SK-N-SH treated with all-trans-retinoic acid at 6 μM for 48 hours (cell line): Measurements from ENCODE around the gene FRS2.

Experiments
- ATAC-seq: fragments of 200-7000 bp; cut with Tn5 transposase; 3 replicates; pipeline ENCODE4 v1.9.1; 2020; ENCODE audit warnings: mild to moderate bottlenecking, moderate library complexity
- ARNTL ChIP-seq: fragments of 450-650 bp; formaldehyde crosslinking; IDR thresholded peaks from 2 replicates; pipeline ENCODE4 v1.5.0; 2020; ENCODE audit warnings: low read depth, mild to moderate bottlenecking, moderate library complexity, borderline replicate concordance
- BACH2 ChIP-seq: fragments of 250-450 bp; sonication (Bioruptor Pico); IDR thresholded peaks from 2 replicates; pipeline ENCODE4 v1.9.0; 2021; ENCODE audit warnings: mild to moderate bottlenecking, borderline replicate concordance
- CSDC2 ChIP-seq: fragments of 250-450 bp; sonication (Bioruptor Pico); IDR thresholded peaks from 2 replicates; pipeline ENCODE4 v1.5.0; 2020; ENCODE audit warnings: mild to moderate bottlenecking, moderate library complexity
- GLIS3 ChIP-seq: fragments of 250-450 bp; sonication (Bioruptor Pico); IDR thresholded peaks from 2 replicates; pipeline ENCODE4 v1.5.0; 2020; ENCODE audit warnings: mild to moderate bottlenecking, moderate library complexity
- ISL1 ChIP-seq: fragments of 250-450 bp; sonication (Bioruptor Pico); IDR thresholded peaks from 2 replicates; pipeline ENCODE4 v2.1.2; 2022; ENCODE audit warnings: mild to moderate bottlenecking, moderate library complexity
- OSR1 ChIP-seq: fragments of 250-450 bp; sonication (Bioruptor Pico); IDR thresholded peaks from 2 replicates; pipeline ENCODE4 v1.8.0; 2022; ENCODE audit warnings: moderate library complexity, mild to moderate bottlenecking, inconsistent platforms
- PPARA ChIP-seq: fragments of 250-450 bp; sonication (Bioruptor Pico); IDR thresholded peaks from 2 replicates; pipeline ENCODE4 v1.5.0; 2020; ENCODE audit warnings: mild to moderate bottlenecking, borderline replicate concordance
- RARB ChIP-seq: fragments of 250-450 bp; sonication (Bioruptor Pico); IDR thresholded peaks from 2 replicates; pipeline ENCODE4 v1.8.0; 2021; ENCODE audit warnings: mild to moderate bottlenecking, moderate library complexity
- TCF4 ChIP-seq: fragments of 250-450 bp; sonication (Bioruptor Pico); IDR thresholded peaks from 2 replicates; pipeline ENCODE4 v1.8.0; 2021; ENCODE audit warnings: mild to moderate bottlenecking, moderate library complexity, borderline replicate concordance
- ZC3H10 ChIP-seq: fragments of 250-450 bp; sonication (Bioruptor Pico); IDR thresholded peaks from 2 replicates; pipeline ENCODE4 v1.5.1; 2021; ENCODE audit warnings: mild to moderate bottlenecking, moderate library complexity
- ZFP3 ChIP-seq: fragments of 250-450 bp; sonication (Bioruptor Pico); IDR thresholded peaks from 2 replicates; pipeline ENCODE4 v1.5.0; 2020; ENCODE audit warnings: mild to moderate bottlenecking, moderate library complexity
- ZFP30 ChIP-seq: fragments of 450-650 bp; formaldehyde crosslinking; IDR thresholded peaks from 2 replicates; pipeline ENCODE4 v1.5.0; 2022; ENCODE audit warnings: mild to moderate bottlenecking, moderate library complexity
- ZNF565 ChIP-seq: fragments of 450-650 bp; formaldehyde crosslinking; conservative IDR thresholded peaks from 2 replicates; pipeline ENCODE4 v1.5.0; 2020; ENCODE audit warnings: low read depth, mild to moderate bottlenecking, moderate library complexity
- ZNF70 ChIP-seq: fragments of 450-650 bp; formaldehyde crosslinking; IDR thresholded peaks from 2 replicates; pipeline ENCODE4 v1.5.0; 2020; ENCODE audit warnings: mild to moderate bottlenecking, moderate library complexity
- ZNF8 ChIP-seq: fragments of 450-650 bp; formaldehyde crosslinking; IDR thresholded peaks from 2 replicates; pipeline ENCODE4 v1.5.0; 2020; ENCODE audit warnings: mild to moderate bottlenecking, moderate library complexity
- TF ChIP-seq, protein P1 (sequence below): fragments of 250-450 bp; sonication (Bioruptor Pico); IDR thresholded peaks from 2 replicates; pipeline ENCODE4 v1.5.1; 2021; ENCODE audit warnings: mild to moderate bottlenecking, moderate library complexity
- TF ChIP-seq, protein P2 (sequence below): fragments of 250-450 bp; sonication (Bioruptor Pico); IDR thresholded peaks from 2 replicates; pipeline ENCODE4 v1.5.1; 2020; ENCODE audit warnings: low read depth, mild to moderate bottlenecking, moderate library complexity
- TF ChIP-seq, protein P3 (sequence below): fragments of 250-450 bp; sonication (Bioruptor Pico); IDR thresholded peaks from 2 replicates; pipeline ENCODE4 v1.8.0; 2020; ENCODE audit warnings: mild to moderate bottlenecking, moderate library complexity, borderline replicate concordance
- TF ChIP-seq, protein P4 (sequence below): fragments of 250-450 bp; sonication (Bioruptor Pico); IDR thresholded peaks from 2 replicates; pipeline ENCODE4 v1.5.0; 2020; ENCODE audit warnings: mild to moderate bottlenecking, moderate library complexity
- TF ChIP-seq, protein P5 (sequence below): fragments of 250-450 bp; sonication (Bioruptor Pico); IDR thresholded peaks from 2 replicates; pipeline ENCODE4 v1.8.0; 2021; ENCODE audit warnings: low read depth, mild to moderate bottlenecking, moderate library complexity, borderline replicate concordance

FRS2 gene

DNA sequence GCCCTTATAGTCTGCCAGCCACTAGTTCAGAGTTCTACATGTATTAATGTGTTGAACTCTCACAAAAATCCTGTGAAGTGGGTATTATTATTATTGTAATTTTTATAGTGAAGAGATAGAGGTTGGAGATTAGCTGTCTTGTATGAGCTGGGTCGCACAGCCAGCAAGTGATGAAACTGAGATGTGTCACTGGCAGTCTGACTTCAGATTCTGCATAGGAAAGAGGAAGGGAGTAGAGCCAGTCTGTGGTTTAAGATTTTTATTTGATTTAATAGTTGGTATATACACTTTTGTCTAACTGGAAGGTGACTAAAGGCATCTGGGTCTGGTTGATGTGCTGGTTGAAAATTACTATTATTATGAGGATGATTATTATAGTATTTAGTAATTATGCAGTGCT is 5.8 kb upstream of the FRS2 start:
- TF ChIP-seq ARNTL (CRISPR knock-in tag) = no peak
- no peak for TF ChIP-seq ZC3H10 (CRISPR knock-in tag)
- TF ChIP-seq PPARA = no peak
- TF ChIP-seq ZNF70 (CRISPR knock-in tag) = no peak
- TF ChIP-seq ZFP3 (CRISPR knock-in tag) = no peak
- TF ChIP-seq, protein P1, sequence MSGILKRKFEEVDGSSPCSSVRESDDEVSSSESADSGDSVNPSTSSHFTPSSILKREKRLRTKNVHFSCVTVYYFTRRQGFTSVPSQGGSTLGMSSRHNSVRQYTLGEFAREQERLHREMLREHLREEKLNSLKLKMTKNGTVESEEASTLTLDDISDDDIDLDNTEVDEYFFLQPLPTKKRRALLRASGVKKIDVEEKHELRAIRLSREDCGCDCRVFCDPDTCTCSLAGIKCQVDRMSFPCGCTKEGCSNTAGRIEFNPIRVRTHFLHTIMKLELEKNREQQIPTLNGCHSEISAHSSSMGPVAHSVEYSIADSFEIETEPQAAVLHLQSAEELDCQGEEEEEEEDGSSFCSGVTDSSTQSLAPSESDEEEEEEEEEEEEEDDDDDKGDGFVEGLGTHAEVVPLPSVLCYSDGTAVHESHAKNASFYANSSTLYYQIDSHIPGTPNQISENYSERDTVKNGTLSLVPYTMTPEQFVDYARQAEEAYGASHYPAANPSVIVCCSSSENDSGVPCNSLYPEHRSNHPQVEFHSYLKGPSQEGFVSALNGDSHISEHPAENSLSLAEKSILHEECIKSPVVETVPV (CRISPR knock-in tag) = no peak
- TF ChIP-seq ZFP30 (CRISPR knock-in tag) = no peak
- TF ChIP-seq, protein P2, sequence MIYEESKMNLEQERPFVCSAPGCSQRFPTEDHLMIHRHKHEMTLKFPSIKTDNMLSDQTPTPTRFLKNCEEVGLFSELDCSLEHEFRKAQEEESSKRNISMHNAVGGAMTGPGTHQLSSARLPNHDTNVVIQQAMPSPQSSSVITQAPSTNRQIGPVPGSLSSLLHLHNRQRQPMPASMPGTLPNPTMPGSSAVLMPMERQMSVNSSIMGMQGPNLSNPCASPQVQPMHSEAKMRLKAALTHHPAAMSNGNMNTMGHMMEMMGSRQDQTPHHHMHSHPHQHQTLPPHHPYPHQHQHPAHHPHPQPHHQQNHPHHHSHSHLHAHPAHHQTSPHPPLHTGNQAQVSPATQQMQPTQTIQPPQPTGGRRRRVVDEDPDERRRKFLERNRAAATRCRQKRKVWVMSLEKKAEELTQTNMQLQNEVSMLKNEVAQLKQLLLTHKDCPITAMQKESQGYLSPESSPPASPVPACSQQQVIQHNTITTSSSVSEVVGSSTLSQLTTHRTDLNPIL = no peak
- TF ChIP-seq TCF4 = no peak
- TF ChIP-seq ZNF565 (CRISPR knock-in tag) = no peak
- TF ChIP-seq, protein P3, sequence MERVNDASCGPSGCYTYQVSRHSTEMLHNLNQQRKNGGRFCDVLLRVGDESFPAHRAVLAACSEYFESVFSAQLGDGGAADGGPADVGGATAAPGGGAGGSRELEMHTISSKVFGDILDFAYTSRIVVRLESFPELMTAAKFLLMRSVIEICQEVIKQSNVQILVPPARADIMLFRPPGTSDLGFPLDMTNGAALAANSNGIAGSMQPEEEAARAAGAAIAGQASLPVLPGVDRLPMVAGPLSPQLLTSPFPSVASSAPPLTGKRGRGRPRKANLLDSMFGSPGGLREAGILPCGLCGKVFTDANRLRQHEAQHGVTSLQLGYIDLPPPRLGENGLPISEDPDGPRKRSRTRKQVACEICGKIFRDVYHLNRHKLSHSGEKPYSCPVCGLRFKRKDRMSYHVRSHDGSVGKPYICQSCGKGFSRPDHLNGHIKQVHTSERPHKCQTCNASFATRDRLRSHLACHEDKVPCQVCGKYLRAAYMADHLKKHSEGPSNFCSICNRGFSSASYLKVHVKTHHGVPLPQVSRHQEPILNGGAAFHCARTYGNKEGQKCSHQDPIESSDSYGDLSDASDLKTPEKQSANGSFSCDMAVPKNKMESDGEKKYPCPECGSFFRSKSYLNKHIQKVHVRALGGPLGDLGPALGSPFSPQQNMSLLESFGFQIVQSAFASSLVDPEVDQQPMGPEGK (CRISPR knock-in tag) = no peak
- no peak for TF ChIP-seq CSDC2 (CRISPR knock-in tag)
- TF ChIP-seq RARB (CRISPR knock-in tag) = no peak
- TF ChIP-seq, protein P4, sequence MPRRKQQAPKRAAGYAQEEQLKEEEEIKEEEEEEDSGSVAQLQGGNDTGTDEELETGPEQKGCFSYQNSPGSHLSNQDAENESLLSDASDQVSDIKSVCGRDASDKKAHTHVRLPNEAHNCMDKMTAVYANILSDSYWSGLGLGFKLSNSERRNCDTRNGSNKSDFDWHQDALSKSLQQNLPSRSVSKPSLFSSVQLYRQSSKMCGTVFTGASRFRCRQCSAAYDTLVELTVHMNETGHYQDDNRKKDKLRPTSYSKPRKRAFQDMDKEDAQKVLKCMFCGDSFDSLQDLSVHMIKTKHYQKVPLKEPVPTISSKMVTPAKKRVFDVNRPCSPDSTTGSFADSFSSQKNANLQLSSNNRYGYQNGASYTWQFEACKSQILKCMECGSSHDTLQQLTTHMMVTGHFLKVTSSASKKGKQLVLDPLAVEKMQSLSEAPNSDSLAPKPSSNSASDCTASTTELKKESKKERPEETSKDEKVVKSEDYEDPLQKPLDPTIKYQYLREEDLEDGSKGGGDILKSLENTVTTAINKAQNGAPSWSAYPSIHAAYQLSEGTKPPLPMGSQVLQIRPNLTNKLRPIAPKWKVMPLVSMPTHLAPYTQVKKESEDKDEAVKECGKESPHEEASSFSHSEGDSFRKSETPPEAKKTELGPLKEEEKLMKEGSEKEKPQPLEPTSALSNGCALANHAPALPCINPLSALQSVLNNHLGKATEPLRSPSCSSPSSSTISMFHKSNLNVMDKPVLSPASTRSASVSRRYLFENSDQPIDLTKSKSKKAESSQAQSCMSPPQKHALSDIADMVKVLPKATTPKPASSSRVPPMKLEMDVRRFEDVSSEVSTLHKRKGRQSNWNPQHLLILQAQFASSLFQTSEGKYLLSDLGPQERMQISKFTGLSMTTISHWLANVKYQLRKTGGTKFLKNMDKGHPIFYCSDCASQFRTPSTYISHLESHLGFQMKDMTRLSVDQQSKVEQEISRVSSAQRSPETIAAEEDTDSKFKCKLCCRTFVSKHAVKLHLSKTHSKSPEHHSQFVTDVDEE (CRISPR knock-in tag) = no peak
- no peak for TF ChIP-seq OSR1 (CRISPR knock-in tag)
- TF ChIP-seq ISL1 (CRISPR knock-in tag) = no peak
- no peak for ATAC-seq

DNA sequence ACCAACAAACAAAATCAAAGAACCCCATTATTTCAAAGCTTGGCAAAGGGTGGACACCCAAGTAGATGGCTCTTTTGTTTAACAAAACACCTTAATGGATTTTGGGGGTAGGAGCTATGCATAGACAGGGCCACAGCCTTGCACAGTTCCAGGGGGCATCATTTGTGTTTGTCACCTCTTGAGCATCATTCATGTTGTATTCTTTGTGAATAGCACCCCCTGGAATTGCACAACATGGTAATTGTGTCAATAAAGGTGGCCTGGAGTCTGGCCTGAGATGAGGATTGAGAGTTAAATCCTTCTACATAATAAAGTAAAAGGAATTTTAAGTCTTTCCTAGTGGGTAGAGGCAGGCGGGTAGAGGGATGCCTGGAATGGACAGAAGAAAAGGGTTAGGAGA is 3.3 kb upstream of the FRS2 start:
- TF ChIP-seq BACH2 (CRISPR knock-in tag) = no peak
- TF ChIP-seq ZNF70 (CRISPR knock-in tag) = no peak
- TF ChIP-seq ARNTL (CRISPR knock-in tag) = no peak
- TF ChIP-seq ZFP3 (CRISPR knock-in tag) = no peak
- no peak for TF ChIP-seq ISL1 (CRISPR knock-in tag)
- TF ChIP-seq ZNF8 = no peak
- no peak for ATAC-seq

DNA sequence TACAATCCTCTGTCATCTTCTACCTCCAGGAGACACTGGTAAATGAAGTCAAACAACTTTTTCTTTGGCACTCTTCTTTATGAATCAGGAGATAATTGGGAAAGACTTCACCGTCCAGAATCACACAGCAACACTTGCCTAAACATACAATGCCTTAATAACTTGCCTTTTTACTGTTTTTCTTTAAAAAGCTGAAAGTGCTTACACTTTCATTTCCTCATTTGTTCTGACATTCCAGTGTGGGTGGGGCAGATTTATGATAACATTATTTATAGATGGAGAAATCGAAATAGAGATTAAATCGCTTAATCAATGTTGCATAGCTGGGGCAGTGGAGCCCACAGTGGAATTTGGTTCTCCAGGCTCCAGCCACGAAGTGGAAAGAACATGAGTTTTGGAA is 2.8 kb upstream of the FRS2 start:
- no peak for TF ChIP-seq ZFP30 (CRISPR knock-in tag)
- TF ChIP-seq, all 23 proteins: peak for 0
- no peak for ATAC-seq

DNA sequence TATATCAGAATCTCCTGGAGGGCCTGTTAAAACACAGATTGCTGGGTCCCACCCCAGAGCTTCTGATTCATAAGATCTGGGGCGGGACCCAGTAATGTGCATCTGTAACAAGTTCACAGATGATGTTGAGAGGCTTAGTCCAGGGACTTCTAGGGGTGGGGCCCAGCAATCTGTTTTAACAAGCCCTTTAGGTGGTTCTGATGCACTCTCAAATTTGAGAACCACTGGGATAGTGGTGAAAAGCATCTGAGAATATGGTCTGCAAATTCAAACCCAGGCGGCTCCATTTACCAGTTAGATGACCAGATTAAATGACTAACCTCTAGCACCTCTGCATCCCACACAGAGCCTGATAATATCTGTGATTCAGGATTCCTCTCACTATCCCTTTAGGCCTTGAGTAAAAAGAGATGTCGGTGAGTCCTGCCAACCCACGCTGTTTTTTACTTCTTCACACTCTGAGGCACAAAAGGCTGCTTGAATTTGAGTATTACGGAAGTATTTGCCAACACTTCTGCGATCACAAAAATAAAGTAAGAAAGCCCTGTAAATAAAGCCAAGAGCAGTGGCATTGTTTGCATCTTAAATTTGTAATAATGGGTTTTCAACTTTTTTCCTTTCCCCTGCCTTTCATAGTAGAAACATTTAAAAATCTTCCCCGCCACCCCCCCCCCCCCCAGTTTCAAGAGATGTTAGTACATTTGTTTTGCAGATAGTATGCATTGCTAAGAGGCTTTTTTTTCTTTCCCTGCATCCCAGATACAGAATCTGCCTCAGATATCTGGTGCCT is 1.8 kb upstream of the FRS2 start:
- ATAC-seq = no peak
- no peak for TF ChIP-seq BACH2 (CRISPR knock-in tag)
- no peak for TF ChIP-seq ZNF8
- no peak for TF ChIP-seq RARB (CRISPR knock-in tag)
- TF ChIP-seq ZNF565 (CRISPR knock-in tag) = no peak
- TF ChIP-seq, protein P5, sequence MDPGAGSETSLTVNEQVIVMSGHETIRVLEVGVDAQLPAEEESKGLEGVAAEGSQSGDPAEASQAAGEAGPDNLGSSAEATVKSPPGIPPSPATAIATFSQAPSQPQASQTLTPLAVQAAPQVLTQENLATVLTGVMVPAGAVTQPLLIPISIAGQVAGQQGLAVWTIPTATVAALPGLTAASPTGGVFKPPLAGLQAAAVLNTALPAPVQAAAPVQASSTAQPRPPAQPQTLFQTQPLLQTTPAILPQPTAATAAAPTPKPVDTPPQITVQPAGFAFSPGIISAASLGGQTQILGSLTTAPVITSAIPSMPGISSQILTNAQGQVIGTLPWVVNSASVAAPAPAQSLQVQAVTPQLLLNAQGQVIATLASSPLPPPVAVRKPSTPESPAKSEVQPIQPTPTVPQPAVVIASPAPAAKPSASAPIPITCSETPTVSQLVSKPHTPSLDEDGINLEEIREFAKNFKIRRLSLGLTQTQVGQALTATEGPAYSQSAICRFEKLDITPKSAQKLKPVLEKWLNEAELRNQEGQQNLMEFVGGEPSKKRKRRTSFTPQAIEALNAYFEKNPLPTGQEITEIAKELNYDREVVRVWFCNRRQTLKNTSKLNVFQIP = no peak
- TF ChIP-seq, protein P3 (CRISPR knock-in tag) = no peak
- TF ChIP-seq GLIS3 (CRISPR knock-in tag) = no peak
- TF ChIP-seq, protein P4 (CRISPR knock-in tag) = no peak
- TF ChIP-seq ZFP30 (CRISPR knock-in tag) = no peak
- no peak for TF ChIP-seq CSDC2 (CRISPR knock-in tag)
- no peak for TF ChIP-seq ZFP3 (CRISPR knock-in tag)
- TF ChIP-seq TCF4 = no peak
- no peak for TF ChIP-seq PPARA
